Prostate gland (tissue), 2 donors: ENCODE results near the gene COA7.

Source experiments
- CTCF ChIP-seq, 4 experiments: fragments of 200-600 bp in 2 of 4; fragments of 450-650 bp in 2 of 4; sonication (generic) in 2 of 4; IDR thresholded peaks; 1 replicate in 3 of 4; 2 replicates in 1 of 4; pipeline ENCODE4 v1.5.1; 2016 to 2019; ENCODE audit warnings: antibody characterized with exemption in 4 of 4, mild to moderate bottlenecking in 2 of 4, moderate library complexity in 2 of 4
- POLR2AphosphoS5 ChIP-seq: sonication (generic); formaldehyde crosslinking; IDR thresholded peaks from one replicate; pipeline ENCODE4 v1.6.1; 2017; ENCODE audit warnings: antibody characterized with exemption

GRCh38 chr1:52702886-52703787 is 5.0 kb upstream of the COA7 start:
- TF ChIP-seq POLR2AphosphoS5, result peak; percentile 49
- no peak for TF ChIP-seq CTCF (IDR thresholded peaks at IDR 0.05)
